ENCODE data around the gene KCNH5.

Gene KCNH5

DNA sequence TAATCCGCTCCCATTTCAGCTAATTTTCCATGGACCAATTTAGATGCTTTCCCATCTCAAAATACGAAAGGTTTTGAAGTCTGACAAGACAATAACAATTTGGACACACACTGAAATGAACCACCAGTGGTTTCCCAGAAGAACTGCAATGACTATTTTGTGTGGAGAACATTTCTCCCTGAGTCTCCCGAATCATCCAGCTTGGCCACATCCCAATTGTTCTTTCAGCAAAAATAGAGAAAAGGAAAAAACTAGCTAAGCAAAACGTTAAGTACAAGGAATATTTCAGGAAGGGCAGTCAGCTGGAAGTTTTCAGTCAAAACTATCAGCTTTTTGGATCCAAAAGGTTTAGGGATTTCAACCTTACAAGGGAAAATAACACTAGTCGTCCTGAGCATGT lies 390.6 kb downstream of the KCNH5 start:
- H3K4me3 ChIP-seq (replicated peaks; ENCODE audit: low read depth, low read length) = no peak overlapping the region
- peak; percentile 54 for DNase-seq (ENCODE audit: low read depth)
- TF ChIP-seq, protein P1, sequence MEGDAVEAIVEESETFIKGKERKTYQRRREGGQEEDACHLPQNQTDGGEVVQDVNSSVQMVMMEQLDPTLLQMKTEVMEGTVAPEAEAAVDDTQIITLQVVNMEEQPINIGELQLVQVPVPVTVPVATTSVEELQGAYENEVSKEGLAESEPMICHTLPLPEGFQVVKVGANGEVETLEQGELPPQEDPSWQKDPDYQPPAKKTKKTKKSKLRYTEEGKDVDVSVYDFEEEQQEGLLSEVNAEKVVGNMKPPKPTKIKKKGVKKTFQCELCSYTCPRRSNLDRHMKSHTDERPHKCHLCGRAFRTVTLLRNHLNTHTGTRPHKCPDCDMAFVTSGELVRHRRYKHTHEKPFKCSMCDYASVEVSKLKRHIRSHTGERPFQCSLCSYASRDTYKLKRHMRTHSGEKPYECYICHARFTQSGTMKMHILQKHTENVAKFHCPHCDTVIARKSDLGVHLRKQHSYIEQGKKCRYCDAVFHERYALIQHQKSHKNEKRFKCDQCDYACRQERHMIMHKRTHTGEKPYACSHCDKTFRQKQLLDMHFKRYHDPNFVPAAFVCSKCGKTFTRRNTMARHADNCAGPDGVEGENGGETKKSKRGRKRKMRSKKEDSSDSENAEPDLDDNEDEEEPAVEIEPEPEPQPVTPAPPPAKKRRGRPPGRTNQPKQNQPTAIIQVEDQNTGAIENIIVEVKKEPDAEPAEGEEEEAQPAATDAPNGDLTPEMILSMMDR (IDR thresholded peaks at IDR 0.05; ENCODE audit: low read length, missing control alignments) = peak; percentile 16

Measured in fibroblast of pulmonary artery (primary cell).